Adrenal gland (tissue), 12 donors: Measurements from ENCODE around the gene MMP17. TPM values are rescaled to one million over a fixed set of nuclear protein-coding genes. Genes with fewer than 3 reads are reported as not detected.

Experiments
- DNase-seq, 7 donors: peaks; one replicate each; pipeline ENCODE4 v3.0.0-alpha.2; 2019 to 2020
- H3K27ac ChIP-seq, 5 donors: fragments of 200-600 bp; sonication (generic) in 4 of 5; 1 replicate in 3 of 5; 2 replicates in 2 of 5; pipeline versions ENCODE4 v1.5.1 to v1.8.0; 2016 to 2020; ENCODE audit warnings: mild to moderate bottlenecking in 1 of 5
- H3K27me3 ChIP-seq: fragments of 200-600 bp; 2 replicates; pipeline ENCODE4 v1.8.0; 2021
- H3K36me3 ChIP-seq, 2 donors: fragments of 200-600 bp; replicated peaks in 1 of 2; 1 replicate in 1 of 2; 2 replicates in 1 of 2; pipeline versions ENCODE4 v1.5.1 to v1.8.0; 2018 to 2022
- H3K4me1 ChIP-seq, 2 donors: fragments of 200-600 bp; replicated peaks in 1 of 2; 1 replicate in 1 of 2; 2 replicates in 1 of 2; pipeline versions ENCODE4 v1.5.1 to v1.8.0; 2018 to 2021
- H3K4me3 ChIP-seq, 4 donors: fragments of 200-600 bp; sonication (generic) in 3 of 4; one replicate each; pipeline ENCODE4 v1.5.1; 2016 to 2018
- H3K9me3 ChIP-seq, 3 donors: fragments of 200-600 bp; sonication (generic) in 1 of 3; replicated peaks in 1 of 3; 1 replicate in 2 of 3; 2 replicates in 1 of 3; pipeline versions ENCODE4 v1.5.1 to v1.8.0; 2016 to 2021
- POLR2A ChIP-seq, 2 donors: fragments of 450-650 bp; IDR thresholded peaks; one replicate each; pipeline ENCODE4 v1.6.1; 2017; ENCODE audit warnings: antibody characterized with exemption in 2 of 2, mild to moderate bottlenecking in 2 of 2, moderate library complexity in 1 of 2
- WGBS, 4 donors: extraction: QIAGEN DNeasy Blood & Tissue Kit in 2 of 4; methylation state at CpG; one replicate each; pipeline versions ENCODE4 v1.1.5 to v1.1.7; 2013 to 2017; 5-methylcytosine and 5-hydroxymethylcytosine counted together
- intact Hi-C, 2 donors: fragments of 100-400 bp; cut with DNase I; formaldehyde crosslinking; loops; one replicate each; pipeline versions ENCODE4 v1.14.1 to v1.15.0; 2022 to 2023
- polyA plus RNA-seq, 3 donors: library from polyadenylated mRNA; stranded (reverse); fragments of 200-250 nt in 2 of 3; fragments of 350-450 nt in 1 of 3; fragmentation: Illumina TruSeq in 1 of 3; extraction: RNeasy Lipid Tissue Mini Kit (QIAGEN cat#74804) in 1 of 3; gene quantifications; one replicate each; pipeline ENCODE4 v1.2.3, GENCODE V29; 2013 to 2014
- total RNA-seq, 9 donors: library from RNA; depleted of rRNA in 4 of 9; stranded (reverse); fragments of >200 nt in 4 of 9; fragments of 120-200 nt in 1 of 9; fragmentation: NEBNext Ultra II Directional in 1 of 9; extraction: Animal tissue kit (Norgen Biotek cat#: 25700) in 1 of 9; gene quantifications; one replicate each; pipeline versions ENCODE4 v1.1.0 to v1.2.4, GENCODE V29; 2013 to 2023
- TF ChIP-seq, protein P1 (sequence below), 6 experiments: fragments of 450-650 bp in 4 of 6; fragments of 200-600 bp in 2 of 6; sonication (generic) in 1 of 6; IDR thresholded peaks; 1 replicate in 5 of 6; 2 replicates in 1 of 6; pipeline versions ENCODE4 v1.5.1 to v1.8.0; 2016 to 2021; ENCODE audit warnings: antibody characterized with exemption in 6 of 6, mild to moderate bottlenecking in 2 of 6, moderate library complexity in 1 of 6
- donor health status: healthy with polysubstance abuse.
- donor health status: Bipolar disorder and iron deficiency.
- donor health status: DM: yes; HTN: yes; CAD: no.
- donor health status: DM: no; HTN: no; CAD: no.
- donor health status: DM: no; HTN: no; CAD: no.
- donor health status: DM: yes; HTN: yes; CAD: no.

MMP17 gene
- total and polyA plus RNA-seq, 12 donors, result 0.32 to 16.5 (median 1.1) TPM; not detected in 1

DNA sequence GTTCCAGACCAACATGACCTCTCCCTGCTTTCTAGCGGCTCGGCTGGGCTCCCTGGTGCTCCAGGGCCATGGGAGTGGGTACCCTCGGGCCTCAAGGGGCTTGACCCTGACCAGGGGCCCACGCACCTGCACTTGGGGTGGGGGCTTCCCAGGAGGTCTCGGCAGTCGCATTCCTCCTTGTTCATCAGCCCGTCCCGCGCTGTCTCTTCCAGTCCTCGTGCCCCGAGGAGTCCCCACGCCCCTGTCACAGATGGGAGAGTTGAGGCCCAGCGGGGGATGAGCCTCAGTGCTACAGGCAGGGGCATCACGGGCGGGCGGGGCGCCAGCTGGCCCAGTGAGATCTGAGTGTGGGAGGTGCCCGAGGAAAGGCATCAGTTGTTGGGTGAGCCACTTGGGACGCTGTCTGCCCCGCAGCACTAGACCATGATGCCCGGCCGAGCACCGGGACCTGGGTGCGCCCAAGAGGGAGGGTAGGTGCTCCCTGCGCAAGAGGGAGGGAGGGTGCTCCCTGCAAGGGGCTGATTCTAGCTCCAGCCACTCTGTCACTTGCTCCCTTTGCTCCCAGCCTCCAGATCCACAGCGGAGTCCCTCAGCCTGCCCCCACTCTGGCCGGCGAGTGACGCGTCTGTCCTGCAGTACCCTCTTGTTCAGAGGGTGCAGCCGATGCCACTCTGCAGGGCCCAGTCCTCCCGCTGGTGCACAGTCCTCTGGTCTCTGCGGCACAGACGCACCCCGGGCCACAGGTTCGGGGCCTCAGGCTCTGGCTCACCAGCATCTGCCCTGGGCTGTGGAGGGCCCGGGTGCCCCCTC is 23.8 kb downstream of the MMP17 start:
- WGBS, 4 donors, result 69 to 84% (median 81%) methylated on average over 12 to 37 of the region's 37 CpGs
- Histone ChIP-seq H3K9me3 (no peaks in the 10 kb centered on the region), H3K36me3 (no peaks in the 10 kb centered on the region), H3K27ac (no peak overlapping the region), H3K4me3 (no peak overlapping the region), H3K4me1 (peaks cover 0 to 7% of the 10 kb centered on the region in 2 donors), H3K27me3 (no peaks in the 10 kb centered on the region)
- TF ChIP-seq, protein P1, sequence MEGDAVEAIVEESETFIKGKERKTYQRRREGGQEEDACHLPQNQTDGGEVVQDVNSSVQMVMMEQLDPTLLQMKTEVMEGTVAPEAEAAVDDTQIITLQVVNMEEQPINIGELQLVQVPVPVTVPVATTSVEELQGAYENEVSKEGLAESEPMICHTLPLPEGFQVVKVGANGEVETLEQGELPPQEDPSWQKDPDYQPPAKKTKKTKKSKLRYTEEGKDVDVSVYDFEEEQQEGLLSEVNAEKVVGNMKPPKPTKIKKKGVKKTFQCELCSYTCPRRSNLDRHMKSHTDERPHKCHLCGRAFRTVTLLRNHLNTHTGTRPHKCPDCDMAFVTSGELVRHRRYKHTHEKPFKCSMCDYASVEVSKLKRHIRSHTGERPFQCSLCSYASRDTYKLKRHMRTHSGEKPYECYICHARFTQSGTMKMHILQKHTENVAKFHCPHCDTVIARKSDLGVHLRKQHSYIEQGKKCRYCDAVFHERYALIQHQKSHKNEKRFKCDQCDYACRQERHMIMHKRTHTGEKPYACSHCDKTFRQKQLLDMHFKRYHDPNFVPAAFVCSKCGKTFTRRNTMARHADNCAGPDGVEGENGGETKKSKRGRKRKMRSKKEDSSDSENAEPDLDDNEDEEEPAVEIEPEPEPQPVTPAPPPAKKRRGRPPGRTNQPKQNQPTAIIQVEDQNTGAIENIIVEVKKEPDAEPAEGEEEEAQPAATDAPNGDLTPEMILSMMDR (IDR thresholded peaks at IDR 0.05), result no peak
- no peak for TF ChIP-seq POLR2A (IDR thresholded peaks at IDR 0.05)
- DNase-seq, result no peak
- intact Hi-C loops, result loop anchor here in 1 of 2 donors (5.0 to 10.0 kb wide), 2 partner anchors 93 to 150 kb away; partner anchors contain the start of gene EP400

DNA sequence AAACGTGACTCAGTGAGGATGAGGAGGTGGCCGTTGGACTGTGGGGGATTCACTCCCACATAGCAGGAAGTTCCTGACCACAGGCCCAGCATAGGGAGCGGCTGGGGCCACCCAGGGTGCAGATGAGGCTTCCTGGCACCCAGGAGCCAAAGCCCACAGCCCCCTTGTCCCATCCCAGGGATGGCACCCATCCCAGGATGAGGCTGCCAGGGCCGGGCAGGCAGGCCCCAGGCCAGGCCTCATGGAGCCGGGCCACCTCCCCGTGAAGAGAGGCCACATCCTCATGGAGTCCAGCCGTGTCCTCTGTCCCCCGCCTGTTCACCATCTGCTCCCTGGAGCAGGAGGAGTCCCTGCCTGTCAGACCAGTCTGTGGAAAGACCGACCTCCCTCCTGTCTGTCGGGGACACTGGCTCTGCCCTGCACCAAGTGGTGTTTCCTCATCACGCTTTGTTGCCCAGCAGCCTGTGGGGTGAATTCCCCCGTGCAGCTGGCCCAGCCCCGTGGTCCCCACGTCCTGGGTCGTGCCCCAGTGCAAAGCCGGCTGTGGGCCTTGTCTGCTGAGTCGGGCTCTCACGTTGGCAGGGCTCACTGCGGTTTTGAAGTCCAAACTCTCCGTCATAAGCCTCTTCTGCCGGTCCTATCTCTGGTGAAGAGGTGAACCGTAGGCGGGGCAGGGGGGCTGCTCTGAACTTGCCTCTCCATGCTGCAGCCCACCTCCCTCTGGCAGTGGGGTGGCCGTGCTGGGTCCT is 24.5 kb downstream of the MMP17 start:
- Histone ChIP-seq H3K9me3 (no peaks in the 10 kb centered on the region), H3K27ac (no peak overlapping the region), H3K27me3 (no peaks in the 10 kb centered on the region), H3K4me1 (peaks cover 0 to 7% of the 10 kb centered on the region in 2 donors), H3K4me3 (no peak overlapping the region), H3K36me3 (no peaks in the 10 kb centered on the region)
- WGBS, 4 donors, result 60 to 67% (median 64%) methylated on average over 4 to 24 of the region's 24 CpGs
- no peak for DNase-seq
- no peak for TF ChIP-seq POLR2A (IDR thresholded peaks at IDR 0.05)
- TF ChIP-seq, protein P1 (IDR thresholded peaks at IDR 0.05), result no peak
- intact Hi-C loops, result loop anchor here in 1 of 2 donors (5.0 to 10.0 kb wide), 2 partner anchors 92 to 150 kb away; partner anchors contain the start of gene EP400

DNA sequence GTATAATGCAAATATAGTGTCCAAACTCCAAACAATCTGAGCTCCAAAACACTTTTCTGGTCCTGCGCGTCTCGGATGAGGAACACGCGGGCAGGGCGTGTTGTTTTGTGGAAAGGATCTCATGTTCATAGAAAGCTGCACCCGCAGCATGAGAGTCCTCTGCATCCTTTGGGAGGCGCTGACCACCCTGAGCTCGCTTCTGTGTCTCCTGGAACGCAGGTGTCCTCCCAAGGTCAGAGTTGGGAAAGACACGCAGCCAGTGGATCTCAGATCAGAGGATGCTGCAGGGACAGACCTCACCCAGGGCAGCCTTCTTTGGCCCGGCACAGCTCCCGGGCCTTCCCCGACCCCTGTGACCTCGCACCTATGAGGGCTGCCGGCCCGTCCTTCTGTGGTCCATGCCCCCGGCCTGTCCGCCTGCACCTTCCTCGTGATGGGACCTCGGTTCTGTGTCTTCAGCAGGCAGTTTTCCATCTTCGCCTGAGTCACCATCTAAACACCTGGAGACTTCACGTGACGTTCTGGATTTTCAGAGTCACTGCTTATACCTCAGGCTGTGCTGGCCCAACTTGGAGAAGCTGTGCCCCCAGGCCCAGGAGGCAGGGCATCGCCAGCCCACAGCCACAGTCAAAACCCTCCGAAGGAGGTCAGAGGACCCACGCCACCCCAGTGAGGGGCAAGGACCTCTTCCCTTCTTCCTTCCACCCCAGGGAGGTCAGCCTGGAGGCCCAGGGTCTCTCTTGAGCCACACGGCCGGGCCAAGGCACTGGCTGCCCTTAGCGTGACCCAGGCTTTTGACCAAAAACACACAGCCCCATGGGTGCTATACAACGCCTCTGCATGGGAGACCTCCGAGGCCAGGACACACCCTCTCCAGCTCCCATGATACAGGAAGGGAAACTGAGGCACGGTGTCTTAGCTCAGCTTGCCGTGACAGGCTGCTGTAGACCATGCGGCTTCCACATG is 25.9 kb downstream of the MMP17 start:
- Histone ChIP-seq H3K27me3 (no peaks in the 10 kb centered on the region), H3K27ac (no peak overlapping the region), H3K9me3 (no peaks in the 10 kb centered on the region), H3K4me1 (peaks cover 0 to 7% of the 10 kb centered on the region in 2 donors), H3K4me3 (no peak overlapping the region), H3K36me3 (no peaks in the 10 kb centered on the region)
- WGBS, 4 donors, result 81 to 85% (median 85%) methylated on average over 28 to 35 of the region's 35 CpGs
- DNase-seq, result no peak
- TF ChIP-seq POLR2A (IDR thresholded peaks at IDR 0.05), result no peak
- TF ChIP-seq, protein P1 (IDR thresholded peaks at IDR 0.05), result no peak
- intact Hi-C loops, result loop anchor here in 1 of 2 donors (5.0 to 10.0 kb wide), 2 partner anchors 91 to 148 kb away; partner anchors contain the start of gene EP400
